ENCODE data around the gene COPB1.

- TF ChIP-seq POLR2A (IDR thresholded peaks at IDR 0.05) (no peak), CTCF (IDR thresholded peaks at IDR 0.05) (no peak)
These were observed 89.7 kb downstream of the COPB1 start for GRCh38 chr11:14409891-14410290.
